Heart right ventricle (tissue), 16 donors: ENCODE measurements around the gene THSD4. TPM values are rescaled to one million over a fixed set of nuclear protein-coding genes. Genes with fewer than 3 reads are reported as not detected.

Experiments used
- ATAC-seq, 8 donors: fragments of 200-7000 bp; cut with Tn5 transposase; one replicate each; pipeline ENCODE4 v1.9.1; 2020; ENCODE audit warnings: mild to moderate bottlenecking in 8 of 8, moderate library complexity in 8 of 8, moderate number of reproducible peaks in 1 of 8
- DNase-seq, 2 donors: peaks; one replicate each; pipeline ENCODE4 v3.0.0-alpha.2; 2020
- H3K27ac ChIP-seq, 10 donors: fragments of 200-600 bp; sonication (generic) in 2 of 10; one replicate each; pipeline versions ENCODE4 v1.5.0 to v1.8.0; 2020 to 2022; ENCODE audit warnings: mild to moderate bottlenecking in 3 of 10
- H3K27me3 ChIP-seq, 7 donors: fragments of 200-600 bp; one replicate each; pipeline ENCODE4 v1.8.0; 2021 to 2022; ENCODE audit warnings: mild to moderate bottlenecking in 2 of 7
- H3K36me3 ChIP-seq, 9 donors: fragments of 200-600 bp; sonication (generic) in 1 of 9; one replicate each; pipeline versions ENCODE4 v1.5.0 to v1.8.0; 2020 to 2022; ENCODE audit warnings: mild to moderate bottlenecking in 2 of 9
- H3K4me1 ChIP-seq, 9 donors: fragments of 200-600 bp; sonication (generic) in 1 of 9; one replicate each; pipeline versions ENCODE4 v1.5.0 to v1.8.0; 2020 to 2022; ENCODE audit warnings: mild to moderate bottlenecking in 4 of 9
- H3K4me3 ChIP-seq, 10 donors: fragments of 200-600 bp; sonication (generic) in 2 of 10; one replicate each; pipeline versions ENCODE4 v1.5.0 to v1.8.0; 2020 to 2022; ENCODE audit warnings: mild to moderate bottlenecking in 7 of 10, moderate library complexity in 2 of 10
- H3K9me3 ChIP-seq, 11 donors: fragments of 200-600 bp in 10 of 11; sonication (generic) in 2 of 11; one replicate each; pipeline versions ENCODE4 v1.5.0 to v1.8.0; 2013 to 2022; ENCODE audit warnings: mild to moderate bottlenecking in 2 of 11, control low read depth in 1 of 11, moderate library complexity in 1 of 11
- WGBS, 2 donors: extraction: QIAGEN DNeasy Blood & Tissue Kit; methylation state at CpG; one replicate each; pipeline ENCODE4 v1.1.7; 2013; ENCODE audit warnings: inconsistent platforms in 1 of 2; 5-methylcytosine and 5-hydroxymethylcytosine counted together
- intact Hi-C, 10 donors: fragments of 100-400 bp; cut with DNase I; formaldehyde crosslinking; loops; one replicate each; pipeline versions ENCODE4 v1.11.1 to v1.14.2; 2022
- polyA plus RNA-seq, 2 donors: library from polyadenylated mRNA; stranded (reverse); fragments of 200-250 nt; gene quantifications; one replicate each; pipeline ENCODE4 v1.2.3, GENCODE V29; 2013
- total RNA-seq, 10 donors: library from RNA; stranded (reverse); fragmentation: NEBNext Ultra II Directional in 3 of 10; extraction: Animal tissue kit (Norgen Biotek cat#: 25700) in 3 of 10; gene quantifications; one replicate each; pipeline versions ENCODE4 v1.2.1 to v1.2.4, GENCODE V29; 2021 to 2023
- TF ChIP-seq, protein P1 (sequence below), 9 donors: fragments of 200-600 bp; sonication (generic) in 2 of 9; IDR thresholded peaks; one replicate each; pipeline versions ENCODE4 v1.5.0 to v1.8.0; 2021 to 2022; ENCODE audit warnings: antibody characterized with exemption in 9 of 9, mild to moderate bottlenecking in 5 of 9, moderate library complexity in 1 of 9
- donor health status: Arrhythmogenic right ventricular cardiomyopathy.
- donor health status: ischemic (EF 13 %, LVEDD 7.1; RV severe dilation, severe dysfunction).
- donor health status: healthy with polysubstance abuse.
- donor health status: DM: no; HTN: yes; CAD: no.
- donor health status: DM: no; HTN: no; CAD: no.
- donor health status: ischemic (EF 25% LVEDD 6.9; RV normal size, moderate dysfunction).
- donor health status: ischemic (EF 25% LVEDD 5.7; RV mildly dilated, moderate dysfunction).
- donor health status: healthy.
- donor health status: DM: yes; HTN: yes; CAD: no.
- donor health status: Ischemic cardiomyopathy.
- donor health status: ischemic (EF 35%, LVEDD 5.7; RV mildly dilated, moderate dysfunction).
- donor health status: nonischemic (EF 11% LVEDD 7.7; RV severe dilation, severe dysfunction).
- donor health status: DM: yes; HTN: yes; CAD: no.
- donor health status: PGD.
- donor health status: ischemic (EF 29% LVEDD 5.4; RV normal size, mild dysfunction).
- donor health status: nonischemic (EF 23%, LVEDD 6.1; RV moderate dilation, normal function).

THSD4 gene
- total and polyA plus RNA-seq, 12 donors, result 20.8 to 212 (median 139) TPM

DNA sequence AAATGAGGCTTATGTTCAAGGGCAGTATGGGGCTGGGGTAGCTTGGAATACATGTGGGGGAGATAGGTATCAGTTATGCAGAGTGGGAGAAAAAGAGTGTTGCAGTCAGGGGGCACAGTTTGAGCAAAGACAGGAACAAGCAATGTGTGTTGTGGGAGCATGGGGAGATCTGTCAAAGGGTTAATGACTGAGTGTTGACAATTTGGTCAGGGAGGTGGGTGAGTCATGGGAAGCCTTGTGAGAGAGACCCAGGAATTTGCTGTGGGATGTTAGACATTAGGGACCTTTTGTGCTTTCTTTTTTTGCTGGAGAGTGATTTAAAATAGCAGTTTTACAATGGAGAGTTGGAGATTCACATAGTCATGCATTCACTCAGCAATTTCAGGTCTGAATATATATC is 473.5 kb downstream of the THSD4 start:
- peaks cover 0 to 30% (median 21%) of the 10 kb centered on the region in 11 donors for H3K9me3 ChIP-seq
- no peak for ATAC-seq
- H3K4me3 ChIP-seq, result no peak overlapping the region
- no peak for DNase-seq
- intact Hi-C loops, result no loop called here
- peaks cover 0 to 17% (median 5%) of the 10 kb centered on the region in 9 donors for H3K4me1 ChIP-seq
- no peaks in the 10 kb centered on the region for H3K36me3 ChIP-seq
- H3K27ac ChIP-seq, result no peak overlapping the region
- H3K27me3 ChIP-seq, result no peaks in the 10 kb centered on the region
- TF ChIP-seq, protein P1, sequence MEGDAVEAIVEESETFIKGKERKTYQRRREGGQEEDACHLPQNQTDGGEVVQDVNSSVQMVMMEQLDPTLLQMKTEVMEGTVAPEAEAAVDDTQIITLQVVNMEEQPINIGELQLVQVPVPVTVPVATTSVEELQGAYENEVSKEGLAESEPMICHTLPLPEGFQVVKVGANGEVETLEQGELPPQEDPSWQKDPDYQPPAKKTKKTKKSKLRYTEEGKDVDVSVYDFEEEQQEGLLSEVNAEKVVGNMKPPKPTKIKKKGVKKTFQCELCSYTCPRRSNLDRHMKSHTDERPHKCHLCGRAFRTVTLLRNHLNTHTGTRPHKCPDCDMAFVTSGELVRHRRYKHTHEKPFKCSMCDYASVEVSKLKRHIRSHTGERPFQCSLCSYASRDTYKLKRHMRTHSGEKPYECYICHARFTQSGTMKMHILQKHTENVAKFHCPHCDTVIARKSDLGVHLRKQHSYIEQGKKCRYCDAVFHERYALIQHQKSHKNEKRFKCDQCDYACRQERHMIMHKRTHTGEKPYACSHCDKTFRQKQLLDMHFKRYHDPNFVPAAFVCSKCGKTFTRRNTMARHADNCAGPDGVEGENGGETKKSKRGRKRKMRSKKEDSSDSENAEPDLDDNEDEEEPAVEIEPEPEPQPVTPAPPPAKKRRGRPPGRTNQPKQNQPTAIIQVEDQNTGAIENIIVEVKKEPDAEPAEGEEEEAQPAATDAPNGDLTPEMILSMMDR (IDR thresholded peaks at IDR 0.05), result no peak

DNA sequence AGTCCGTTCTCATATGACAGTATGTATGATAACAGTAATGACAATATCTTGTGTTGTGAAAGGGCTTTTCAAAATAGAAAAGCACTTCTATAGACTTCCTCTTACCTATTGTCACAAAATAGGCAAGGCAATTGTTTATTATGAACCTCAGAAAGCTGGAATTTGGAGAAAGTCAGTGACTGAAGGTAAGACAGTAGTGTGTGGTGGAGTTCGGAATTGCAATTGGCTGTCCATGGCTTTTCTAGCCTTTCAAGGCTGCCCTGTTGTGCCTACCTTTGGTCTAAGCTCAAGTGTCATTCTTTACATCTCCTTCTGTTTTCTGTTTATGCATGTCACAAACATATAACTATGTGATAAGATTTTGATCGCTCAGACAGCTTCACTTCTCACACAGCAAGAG is 475.8 kb downstream of the THSD4 start:
- H3K4me3 ChIP-seq, result no peak overlapping the region
- DNase-seq (no peak), ATAC-seq (no peak)
- intact Hi-C loops, result no loop called here
- WGBS, 2 donors, result 84 to 98% methylated on average over 3 of the region's 3 CpGs
- no peak overlapping the region for H3K27ac ChIP-seq
- H3K9me3 ChIP-seq, result peaks cover 0 to 8% (median 8%) of the 10 kb centered on the region in 11 donors
- no peaks in the 10 kb centered on the region for H3K36me3 ChIP-seq
- H3K4me1 ChIP-seq, result peaks cover 1 to 25% (median 5%) of the 10 kb centered on the region in 9 donors
- TF ChIP-seq, protein P1 (IDR thresholded peaks at IDR 0.05), result peak in 2 of 9 donors; percentile 5 to 27
- H3K27me3 ChIP-seq, result no peaks in the 10 kb centered on the region

DNA sequence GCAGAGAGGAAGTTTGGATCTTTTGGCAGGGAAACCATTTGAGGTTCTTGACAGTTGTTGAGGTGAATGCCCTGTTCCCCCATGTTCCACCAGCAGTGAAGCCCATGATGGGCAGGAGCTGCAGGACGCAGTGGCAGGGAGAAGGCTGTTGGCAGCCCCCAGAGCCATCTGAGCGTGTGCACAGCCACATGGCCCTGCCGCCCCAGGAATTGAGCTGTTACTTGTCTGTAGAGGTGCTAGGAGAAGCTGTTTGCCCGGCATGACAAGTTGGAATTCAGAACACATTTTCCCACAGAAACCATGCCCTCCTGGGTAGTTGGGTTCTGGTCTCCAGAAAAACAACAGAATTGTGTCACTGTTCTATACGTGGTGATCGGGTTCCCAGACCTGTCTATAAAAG is 476.9 kb downstream of the THSD4 start:
- TF ChIP-seq, protein P1 (IDR thresholded peaks at IDR 0.05), result no peak
- 52 to 57% methylated on average over 6 of the region's 6 CpGs for WGBS, 2 donors
- H3K36me3 ChIP-seq, result no peaks in the 10 kb centered on the region
- H3K9me3 ChIP-seq, result no peaks in the 10 kb centered on the region
- H3K4me1 ChIP-seq, result peaks cover 3 to 37% (median 15%) of the 10 kb centered on the region in 9 donors
- H3K27me3 ChIP-seq, result no peaks in the 10 kb centered on the region
- peak overlapping the region in 7 of 10 donors; percentile 25 to 67 (median 42) for H3K27ac ChIP-seq
- DNase-seq, result peak; percentile 24 to 27
- intact Hi-C loops, result no loop called here
- peak in 6 of 8 donors; percentile 37 to 71 (median 54) for ATAC-seq
- H3K4me3 ChIP-seq, result no peak overlapping the region

DNA sequence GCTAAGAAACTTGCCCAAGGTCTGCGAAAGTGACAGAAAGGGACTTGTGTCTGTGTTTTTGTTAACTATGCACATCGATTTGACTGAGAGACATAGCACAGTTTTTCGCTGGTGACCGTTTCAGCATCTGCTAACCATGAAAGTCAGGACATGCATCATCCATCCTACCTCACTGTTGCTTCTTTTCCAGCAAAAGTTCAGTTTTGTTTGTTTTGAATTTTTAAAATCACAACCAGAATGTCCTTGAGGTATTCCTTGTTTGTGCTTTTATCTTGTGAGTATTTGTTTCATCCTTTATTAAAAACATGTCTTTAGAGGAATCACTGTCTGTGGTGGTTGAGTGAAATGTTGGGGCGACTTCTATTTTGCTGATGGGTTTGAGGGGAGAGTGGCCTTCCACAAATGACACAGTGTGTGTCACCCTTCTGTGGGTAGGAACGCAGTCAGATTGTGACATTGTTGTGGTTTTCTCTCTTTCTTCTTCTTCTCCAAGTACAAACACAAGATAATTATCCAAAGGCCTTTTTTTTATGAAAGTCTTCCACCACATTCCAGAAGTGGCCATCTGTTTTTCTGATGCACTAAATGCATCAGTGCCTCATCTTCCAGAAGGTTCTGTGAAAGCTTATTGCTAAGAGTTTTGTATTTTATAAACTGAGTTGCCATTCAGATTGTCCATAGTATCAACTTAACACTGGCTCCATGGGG is 480.7 kb downstream of the THSD4 start:
- H3K27ac ChIP-seq, result peak overlapping the region in 9 of 10 donors; percentile 8 to 84 (median 68)

More for the DNA sequence above, 480.7 kb downstream of the THSD4 start:
- ATAC-seq (no peak), DNase-seq (no peak)
- Histone ChIP-seq H3K4me1 (peaks cover 5 to 66% (median 38%) of the 10 kb centered on the region in 9 donors), H3K36me3 (no peaks in the 10 kb centered on the region), H3K9me3 (no peaks in the 10 kb centered on the region), H3K27me3 (no peaks in the 10 kb centered on the region), H3K4me3 (no peak overlapping the region)
- intact Hi-C loops, result no loop called here
- 96 to 98% methylated on average over 6 of the region's 6 CpGs for WGBS, 2 donors
- TF ChIP-seq, protein P1 (IDR thresholded peaks at IDR 0.05), result no peak
